ENCODE data around the gene PPARA. TPM values are rescaled to one million over a fixed set of nuclear protein-coding genes. Genes with fewer than 3 reads are reported as not detected.
A peak's percentile ranks its signal among the peaks of the same experiment; 100 is the strongest.
"Not testable (repeated sequence)": the region's sequence is repeated elsewhere in the genome, so short reads cannot be mapped to it uniquely, and the experiment has no call there.

Gene PPARA
- total and polyA plus RNA-seq, 7 experiments from 2014 or later = 3.7 to 21.6 (median 16.4) TPM

GRCh38 chr22:46198806-46199205 lies 48.5 kb downstream of the PPARA start:
- H3K4me1 Mint-ChIP-seq; intact Hi-C loops (cut with micrococcal nuclease); H3K9me3 Mint-ChIP-seq; H3K27ac Mint-ChIP-seq; ATAC-seq; H3K9me3 ChIP-seq (ENCODE audit: control insufficient read depth in 2 of 3, low read length in 3 of 3); H3K27ac ChIP-seq (ENCODE audit: low read depth, low read length); H3K27me3 ChIP-seq (ENCODE audit: control insufficient read depth in 2 of 2, insufficient read depth in 2 of 2, low read length in 2 of 2); H3K4me3 Mint-ChIP-seq; DNase-seq; H3K4me3 ChIP-seq (ENCODE audit: low read length); H3K4me1 ChIP-seq (ENCODE audit: control insufficient read depth in 2 of 2, insufficient read depth in 2 of 2, low read length in 2 of 2); CTCF ChIA-PET; H3K27me3 Mint-ChIP-seq: not testable (repeated sequence)
- H3K36me3 Mint-ChIP-seq = peaks cover 4 to 26% (median 14%) of the 10 kb centered on the region in 5 donors
- H3K36me3 ChIP-seq (ENCODE audit: control insufficient read depth in 2 of 3, insufficient read depth in 3 of 3, low read length in 3 of 3) = peaks cover 0 to 21% (median 5%) of the 10 kb centered on the region in 3 experiments
- POLR2A ChIA-PET = interaction anchor here (0.7 kb wide), 1 partner anchor 13 kb away, joined by 4 read pairs; no protein-coding TSS in a partner anchor

GRCh38 chr22:46201059-46201757 lies 50.9 kb downstream of the PPARA start:
- H3K9me3 Mint-ChIP-seq = peaks cover 0 to 13% (median 0%) of the 10 kb centered on the region in 11 donors
- H3K9me3 ChIP-seq (ENCODE audit: control insufficient read depth in 2 of 3, low read length in 3 of 3) = no peaks in the 10 kb centered on the region
- no peaks in the 10 kb centered on the region for H3K27me3 ChIP-seq (ENCODE audit: control insufficient read depth in 2 of 2, insufficient read depth in 2 of 2, low read length in 2 of 2)
- H3K27me3 Mint-ChIP-seq = no peaks in the 10 kb centered on the region
- no peak overlapping the region for H3K27ac Mint-ChIP-seq
- H3K36me3 Mint-ChIP-seq = peaks cover 4 to 47% (median 28%) of the 10 kb centered on the region in 5 donors
- DNase-seq (no peak), ATAC-seq (no peak)
- no peaks in the 10 kb centered on the region for H3K4me1 ChIP-seq (ENCODE audit: control insufficient read depth in 2 of 2, insufficient read depth in 2 of 2, low read length in 2 of 2)
- intact Hi-C loops (cut with micrococcal nuclease) = no loop called here
- H3K4me3 ChIP-seq (ENCODE audit: low read length) = no peak overlapping the region
- H3K4me1 Mint-ChIP-seq = peaks cover 0 to 3% (median 0%) of the 10 kb centered on the region in 7 donors
- H3K27ac ChIP-seq (ENCODE audit: low read depth, low read length) = no peak overlapping the region
- no peak overlapping the region for H3K4me3 Mint-ChIP-seq
- POLR2A ChIA-PET = no interaction called here
- peaks cover 0 to 32% (median 5%) of the 10 kb centered on the region in 3 experiments for H3K36me3 ChIP-seq (ENCODE audit: control insufficient read depth in 2 of 3, insufficient read depth in 3 of 3, low read length in 3 of 3)
- CTCF ChIA-PET = no interaction called here

- peaks cover 4 to 49% (median 29%) of the 10 kb centered on the region in 5 donors for H3K36me3 Mint-ChIP-seq
Observed at GRCh38 chr22:46202897-46203600, 52.7 kb downstream of the PPARA start.

GRCh38 chr22:46203601-46203980 lies 53.3 kb downstream of the PPARA start:
- Mint-ChIP-seq H3K4me1 (no peaks in the 10 kb centered on the region), H3K4me3 (no peak overlapping the region), H3K27me3 (no peaks in the 10 kb centered on the region), H3K9me3 (peaks cover 0 to 18% (median 2%) of the 10 kb centered on the region in 11 donors), H3K36me3 (peaks cover 6 to 54% (median 33%) of the 10 kb centered on the region in 5 donors), H3K27ac (peak overlapping the region in 1 of 9 donors; percentile 36)
- CTCF ChIA-PET = no interaction called here
- DNase-seq = no peak
- no peak overlapping the region for H3K4me3 ChIP-seq (ENCODE audit: low read length)
- H3K27me3 ChIP-seq (ENCODE audit: control insufficient read depth in 2 of 2, insufficient read depth in 2 of 2, low read length in 2 of 2) = no peaks in the 10 kb centered on the region
- H3K4me1 ChIP-seq (ENCODE audit: control insufficient read depth in 2 of 2, insufficient read depth in 2 of 2, low read length in 2 of 2) = no peaks in the 10 kb centered on the region
- POLR2A ChIA-PET = no interaction called here
- intact Hi-C loops (cut with micrococcal nuclease) = no loop called here
- peaks cover 0 to 34% (median 5%) of the 10 kb centered on the region in 3 experiments for H3K36me3 ChIP-seq (ENCODE audit: control insufficient read depth in 2 of 3, insufficient read depth in 3 of 3, low read length in 3 of 3)
- ATAC-seq = no peak
- no peak overlapping the region for H3K27ac ChIP-seq (ENCODE audit: low read depth, low read length)
- H3K9me3 ChIP-seq (ENCODE audit: control insufficient read depth in 2 of 3, low read length in 3 of 3) = peaks cover 0 to under 1% (median 0%) of the 10 kb centered on the region in 3 experiments

More at GRCh38 chr22:46202897-46203600, 52.7 kb downstream of the PPARA start:
- Mint-ChIP-seq H3K27ac (peak overlapping the region in 1 of 9 donors; percentile 36), H3K4me3 (no peak overlapping the region), H3K9me3 (peaks cover 0 to 14% (median 0%) of the 10 kb centered on the region in 11 donors), H3K27me3 (no peaks in the 10 kb centered on the region), H3K4me1 (no peaks in the 10 kb centered on the region)
- ChIA-PET POLR2A (no interaction called here), CTCF (no interaction called here)
- no peaks in the 10 kb centered on the region for H3K9me3 ChIP-seq (ENCODE audit: control insufficient read depth in 2 of 3, low read length in 3 of 3)
- ATAC-seq (no peak), DNase-seq (no peak)
- H3K27me3 ChIP-seq (ENCODE audit: control insufficient read depth in 2 of 2, insufficient read depth in 2 of 2, low read length in 2 of 2) = no peaks in the 10 kb centered on the region
- H3K4me3 ChIP-seq (ENCODE audit: low read length) = no peak overlapping the region
- H3K4me1 ChIP-seq (ENCODE audit: control insufficient read depth in 2 of 2, insufficient read depth in 2 of 2, low read length in 2 of 2) = no peaks in the 10 kb centered on the region
- intact Hi-C loops (cut with micrococcal nuclease) = no loop called here
- H3K36me3 ChIP-seq (ENCODE audit: control insufficient read depth in 2 of 3, insufficient read depth in 3 of 3, low read length in 3 of 3) = peaks cover 0 to 32% (median 5%) of the 10 kb centered on the region in 3 experiments
- no peak overlapping the region for H3K27ac ChIP-seq (ENCODE audit: low read depth, low read length)

GRCh38 chr22:46209262-46209661 lies 58.9 kb downstream of the PPARA start:
- peaks cover 0 to 17% (median 0%) of the 10 kb centered on the region in 3 experiments for H3K36me3 ChIP-seq (ENCODE audit: control insufficient read depth in 2 of 3, insufficient read depth in 3 of 3, low read length in 3 of 3)
- H3K27me3 Mint-ChIP-seq = no peaks in the 10 kb centered on the region
- H3K4me3 ChIP-seq (ENCODE audit: low read length) = no peak overlapping the region
- intact Hi-C loops (cut with micrococcal nuclease) = no loop called here
- peaks cover 8 to 26% (median 13%) of the 10 kb centered on the region in 11 donors for H3K9me3 Mint-ChIP-seq
- no peak overlapping the region for H3K27ac Mint-ChIP-seq
- DNase-seq (no peak), ATAC-seq (no peak)
- no peaks in the 10 kb centered on the region for H3K4me1 ChIP-seq (ENCODE audit: control insufficient read depth in 2 of 2, insufficient read depth in 2 of 2, low read length in 2 of 2)
- POLR2A ChIA-PET = no interaction called here
- H3K9me3 ChIP-seq (ENCODE audit: control insufficient read depth in 2 of 3, low read length in 3 of 3) = peaks cover 0 to 8% (median 0%) of the 10 kb centered on the region in 3 experiments
- no peaks in the 10 kb centered on the region for H3K27me3 ChIP-seq (ENCODE audit: control insufficient read depth in 2 of 2, insufficient read depth in 2 of 2, low read length in 2 of 2)
- H3K4me1 Mint-ChIP-seq = peaks cover 0 to 6% (median 0%) of the 10 kb centered on the region in 7 donors
- H3K4me3 Mint-ChIP-seq = no peak overlapping the region
- peaks cover 19 to 75% (median 59%) of the 10 kb centered on the region in 5 donors for H3K36me3 Mint-ChIP-seq
- H3K27ac ChIP-seq (ENCODE audit: low read depth, low read length) = no peak overlapping the region
- CTCF ChIA-PET = no interaction called here

- Histone ChIP-seq H3K9me3 (ENCODE audit: control insufficient read depth in 2 of 3, low read length in 3 of 3) (peaks cover 0 to 8% (median 0%) of the 10 kb centered on the region in 3 experiments), H3K27me3 (ENCODE audit: control insufficient read depth in 2 of 2, insufficient read depth in 2 of 2, low read length in 2 of 2) (no peaks in the 10 kb centered on the region), H3K27ac (ENCODE audit: low read depth, low read length) (no peak overlapping the region), H3K36me3 (ENCODE audit: control insufficient read depth in 2 of 3, insufficient read depth in 3 of 3, low read length in 3 of 3) (peaks cover 0 to 27% (median 0%) of the 10 kb centered on the region in 3 experiments), H3K4me1 (ENCODE audit: control insufficient read depth in 2 of 2, insufficient read depth in 2 of 2, low read length in 2 of 2) (no peaks in the 10 kb centered on the region), H3K4me3 (ENCODE audit: low read length) (no peak overlapping the region)
- Mint-ChIP-seq H3K4me1 (peaks cover 0 to 9% (median 0%) of the 10 kb centered on the region in 7 donors), H3K36me3 (peaks cover 19 to 80% (median 58%) of the 10 kb centered on the region in 5 donors), H3K27ac (no peak overlapping the region), H3K9me3 (peaks cover 8 to 26% (median 13%) of the 10 kb centered on the region in 11 donors), H3K4me3 (no peak overlapping the region), H3K27me3 (no peaks in the 10 kb centered on the region)
- CTCF ChIA-PET = no interaction called here
- intact Hi-C loops (cut with micrococcal nuclease) = no loop called here
- ATAC-seq (no peak), DNase-seq (no peak)
- POLR2A ChIA-PET = interaction anchor here (1.1 kb wide), 1 partner anchor 14 kb away, joined by 4 read pairs; no protein-coding TSS in a partner anchor
Observed at GRCh38 chr22:46212195-46212594, 61.9 kb downstream of the PPARA start.
